HEK293T (cell line): Measurements from ENCODE around the gene GNAL.

Experiments used
- ARNT ChIP-seq: fragments of 450-650 bp; IDR thresholded peaks from 2 replicates; pipeline ENCODE4 v1.6.1; 2017; ENCODE audit warnings: mild to moderate bottlenecking
- BHLHE40 ChIP-seq: fragments of 450-650 bp; IDR thresholded peaks from 2 replicates; pipeline ENCODE4 v1.6.1; 2016; ENCODE audit warnings: mild to moderate bottlenecking, moderate library complexity, borderline replicate concordance
- FOXM1 ChIP-seq: fragments of 450-650 bp; IDR thresholded peaks from 2 replicates; pipeline ENCODE4 v1.6.1; 2017; ENCODE audit warnings: mild to moderate bottlenecking, borderline replicate concordance
- L3MBTL2 ChIP-seq: fragments of 450-650 bp; conservative IDR thresholded peaks from 2 replicates; pipeline ENCODE4 v1.6.1; 2016; ENCODE audit warnings: mild to moderate bottlenecking
- PKNOX1 ChIP-seq: fragments of 450-650 bp; IDR thresholded peaks from 2 replicates; pipeline ENCODE4 v1.6.1; 2016
- SP1 ChIP-seq: fragments of 450-650 bp; IDR thresholded peaks from 2 replicates; pipeline ENCODE4 v1.6.1; 2017
- SUZ12 ChIP-seq: fragments of 450-650 bp; IDR thresholded peaks from 2 replicates; pipeline ENCODE4 v1.6.1; 2016; ENCODE audit warnings: mild to moderate bottlenecking
- ZNF384 ChIP-seq: fragments of 450-650 bp; IDR thresholded peaks from 2 replicates; pipeline ENCODE4 v1.6.1; 2016

GRCh38 chr18:11761553-11761952 is 72.5 kb downstream of the GNAL start:
- TF ChIP-seq SP1 = no peak
- TF ChIP-seq L3MBTL2 = no peak
- TF ChIP-seq BHLHE40 = no peak
- TF ChIP-seq FOXM1 = no peak
- no peak for TF ChIP-seq ARNT
- TF ChIP-seq SUZ12 = no peak
- TF ChIP-seq PKNOX1 = no peak
- TF ChIP-seq ZNF384 = no peak
